Nephron progenitor cell (in vitro differentiated cells): ENCODE results near the gene RAD51B.

Experiments used
- DNase-seq: peaks from one replicate; pipeline ENCODE4 v3.0.0; 2021
- H3K27ac Mint-ChIP-seq: 2 replicates; pipeline ENCODE4 v1.8.0; 2021; ENCODE audit warnings: mild to moderate bottlenecking, moderate library complexity, mixed read lengths
- H3K27me3 Mint-ChIP-seq: 2 replicates; pipeline ENCODE4 v1.8.0; 2021; ENCODE audit warnings: mild to moderate bottlenecking, low read depth, mixed read lengths; ENCODE audit not compliant: poor library complexity
- H3K36me3 Mint-ChIP-seq: 2 replicates; pipeline ENCODE4 v1.8.0; 2021; ENCODE audit warnings: low read depth, mixed read lengths
- H3K4me1 Mint-ChIP-seq: 2 replicates; pipeline ENCODE4 v1.8.0; 2021; ENCODE audit warnings: mixed read lengths
- H3K4me3 Mint-ChIP-seq: 2 replicates; pipeline ENCODE4 v1.8.0; 2021; ENCODE audit warnings: mild to moderate bottlenecking, moderate library complexity, mixed read lengths
- H3K9me3 Mint-ChIP-seq: 2 replicates; pipeline ENCODE4 v1.8.0; 2021; ENCODE audit warnings: mild to moderate bottlenecking, moderate library complexity, mixed read lengths
- CTCF ChIP-seq: fragments of 200-600 bp; sonication (generic); IDR thresholded peaks from 2 replicates; pipeline ENCODE4 v1.5.0; 2021; ENCODE audit warnings: antibody characterized with exemption

RAD51B gene

GRCh38 chr14:68495101-68496039 is 675.8 kb downstream of the RAD51B start:
- no peak for TF ChIP-seq CTCF
- Mint-ChIP-seq H3K9me3 (no peaks in the 10 kb centered on the region), H3K27ac (no peak overlapping the region), H3K4me3 (peak overlapping the region; percentile 23), H3K27me3 (no peaks in the 10 kb centered on the region), H3K36me3 (peaks cover 11% of the 10 kb centered on the region), H3K4me1 (peaks cover 90% of the 10 kb centered on the region)
- DNase-seq: no peak

- no peak for TF ChIP-seq CTCF
- no peak for DNase-seq
- Mint-ChIP-seq H3K9me3 (no peaks in the 10 kb centered on the region), H3K27me3 (no peaks in the 10 kb centered on the region), H3K4me3 (no peak overlapping the region), H3K27ac (no peak overlapping the region), H3K36me3 (peaks cover 11% of the 10 kb centered on the region), H3K4me1 (peaks cover 88% of the 10 kb centered on the region)
Observed at GRCh38 chr14:68497011-68497410, 677.4 kb downstream of the RAD51B start.

GRCh38 chr14:68499451-68499850 is 679.9 kb downstream of the RAD51B start:
- TF ChIP-seq CTCF: no peak
- H3K36me3 Mint-ChIP-seq: peaks cover 11% of the 10 kb centered on the region
- no peaks in the 10 kb centered on the region for H3K9me3 Mint-ChIP-seq
- no peaks in the 10 kb centered on the region for H3K27me3 Mint-ChIP-seq
- peaks cover 88% of the 10 kb centered on the region for H3K4me1 Mint-ChIP-seq
- H3K4me3 Mint-ChIP-seq: no peak overlapping the region
- no peak overlapping the region for H3K27ac Mint-ChIP-seq
- DNase-seq: no peak

- peaks cover 84% of the 10 kb centered on the region for H3K4me1 Mint-ChIP-seq
- peaks cover 11% of the 10 kb centered on the region for H3K36me3 Mint-ChIP-seq
- DNase-seq: no peak
- no peak overlapping the region for H3K4me3 Mint-ChIP-seq
- H3K27ac Mint-ChIP-seq: no peak overlapping the region
- no peak for TF ChIP-seq CTCF
- H3K27me3 Mint-ChIP-seq: no peaks in the 10 kb centered on the region
- H3K9me3 Mint-ChIP-seq: no peaks in the 10 kb centered on the region
Observed at GRCh38 chr14:68501171-68501570, 681.6 kb downstream of the RAD51B start.

GRCh38 chr14:68501614-68502052 is 682.1 kb downstream of the RAD51B start:
- Mint-ChIP-seq H3K27ac (no peak overlapping the region), H3K36me3 (peaks cover 11% of the 10 kb centered on the region), H3K4me3 (no peak overlapping the region), H3K9me3 (no peaks in the 10 kb centered on the region), H3K4me1 (peaks cover 84% of the 10 kb centered on the region), H3K27me3 (no peaks in the 10 kb centered on the region)
- TF ChIP-seq CTCF: no peak
- DNase-seq: peak; percentile 31

GRCh38 chr14:68502230-68502629 is 682.7 kb downstream of the RAD51B start:
- peaks cover 11% of the 10 kb centered on the region for H3K36me3 Mint-ChIP-seq
- no peak for DNase-seq
- peak overlapping the region; percentile 46 for H3K4me3 Mint-ChIP-seq
- TF ChIP-seq CTCF: no peak
- peak overlapping the region; percentile 94 for H3K27ac Mint-ChIP-seq
- no peaks in the 10 kb centered on the region for H3K27me3 Mint-ChIP-seq
- H3K9me3 Mint-ChIP-seq: no peaks in the 10 kb centered on the region
- H3K4me1 Mint-ChIP-seq: peaks cover 84% of the 10 kb centered on the region
